IPS DF 19.7 (cell line): ENCODE measurements around the gene DPM2.
A peak's percentile ranks its signal among the peaks of the same experiment; 100 is the strongest.

ENCODE experiments used
- DNase-seq: peaks from one replicate; pipeline ENCODE4 v3.0.0-alpha.2; 2013; ENCODE audit warnings: low read depth, low spot score

DPM2 gene

GRCh38 chr9:127937388-127938297, at the start of gene DPM2:
DPM2 (minus strand) TSS chr9:127937854; CDS start chr9:127937820, 34 bp downstream.
- DNase-seq, result peak; percentile 74

- DNase-seq, result no peak
Measured at GRCh38 chr9:127987103-127987614, 49.5 kb upstream of the DPM2 start.

- no peak for DNase-seq
Measured at GRCh38 chr9:127985011-127985410, 47.4 kb upstream of the DPM2 start.

- no peak for DNase-seq
Measured at GRCh38 chr9:127983847-127984289, 46.2 kb upstream of the DPM2 start.

GRCh38 chr9:127982912-127983311, 45.3 kb upstream of the DPM2 start:
- no peak for DNase-seq

- DNase-seq, result no peak
Measured at GRCh38 chr9:127981559-127982121, 44.0 kb upstream of the DPM2 start.

GRCh38 chr9:127980706-127981558, 43.3 kb upstream of the DPM2 start, which contains the start of gene EEIG1:
EEIG1 (minus strand) TSS chr9:127980989; CDS start chr9:127980137, 852 bp downstream.
- DNase-seq, result no peak

- DNase-seq, result no peak
Measured at GRCh38 chr9:127980060-127980705, 42.5 kb upstream of the DPM2 start.

- DNase-seq, result no peak
Measured at GRCh38 chr9:127979333-127980059, 41.8 kb upstream of the DPM2 start.

- DNase-seq, result no peak
Measured at GRCh38 chr9:127979015-127979332, 41.3 kb upstream of the DPM2 start.

GRCh38 chr9:127977884-127978647, 40.4 kb upstream of the DPM2 start:
- DNase-seq, result no peak

GRCh38 chr9:127977009-127977883, 39.6 kb upstream of the DPM2 start:
- no peak for DNase-seq

GRCh38 chr9:127976498-127976897, 38.8 kb upstream of the DPM2 start:
- no peak for DNase-seq

GRCh38 chr9:127975376-127976315, 38.0 kb upstream of the DPM2 start:
- DNase-seq, result no peak

GRCh38 chr9:127974769-127975261, 37.2 kb upstream of the DPM2 start:
- DNase-seq, result no peak

GRCh38 chr9:127974001-127974768, 36.5 kb upstream of the DPM2 start:
- no peak for DNase-seq
